Tibial nerve (tissue), 4 donors: ENCODE measurements around the gene DFFB.

ENCODE experiments used
- CTCF ChIP-seq, 5 experiments: fragments of 200-600 bp in 3 of 5; fragments of 450-650 bp in 2 of 5; sonication (generic) in 3 of 5; IDR thresholded peaks; one replicate each; pipeline ENCODE4 v1.5.1; 2016 to 2019; ENCODE audit warnings: antibody characterized with exemption in 5 of 5, mild to moderate bottlenecking in 3 of 5, moderate library complexity in 2 of 5
- EP300 ChIP-seq, 2 donors: sonication (generic); formaldehyde crosslinking; IDR thresholded peaks; one replicate each; pipeline ENCODE4 v1.6.1; 2017; ENCODE audit warnings: antibody characterized with exemption in 2 of 2, mild to moderate bottlenecking in 1 of 2

GRCh38 chr1:3871451-3871805 lies 14.2 kb downstream of the DFFB start:
- no peak for TF ChIP-seq CTCF (IDR thresholded peaks at IDR 0.05)
- TF ChIP-seq EP300 (IDR thresholded peaks at IDR 0.05), result no peak
